H1 (cell line): ENCODE measurements around the gene GEMIN2. TPM values are rescaled to one million over a fixed set of nuclear protein-coding genes. Genes with fewer than 3 reads are reported as not detected.

Experiments used
- CTCF ChIA-PET: fragments of 300-600 bp; sonication (Branson Sonifier 250); formaldehyde crosslinking; loops from one replicate; lab custom pipeline; 2021; ENCODE audit not compliant: partially characterized antibody; lab: Charles Lee
- POLR2A ChIA-PET: fragments of 300-600 bp; sonication (Branson Sonifier 250); formaldehyde crosslinking; loops from one replicate; lab custom pipeline; 2021; ENCODE audit warnings: inconsistent platforms; ENCODE audit not compliant: partially characterized antibody; lab: Charles Lee
- DNase-seq, 2 experiments: peaks; one replicate each; pipeline versions ENCODE4 v3.0.0 to v3.0.0-alpha.2; 2010 to 2022; ENCODE audit warnings: low spot score in 2 of 2, low read depth in 1 of 2, mixed read lengths in 1 of 2
- FAIRE-seq: peaks from 2 replicates; lab custom pipeline; 2011; peaks lifted over from hg19 to GRCh38; lab: Jason Lieb, UNC
- H2AFZ ChIP-seq: 2 replicates; pipeline ENCODE4 v1.8.1; 2012; ENCODE audit warnings: low read length, inconsistent platforms
- H2AK5ac ChIP-seq: 2 replicates; pipeline ENCODE4 v1.6.1; 2013; ENCODE audit warnings: low read depth, low read length
- H2BK120ac ChIP-seq: replicated peaks from 2 replicates; pipeline ENCODE3; 2013; ENCODE audit warnings: low read depth, low read length, inconsistent platforms
- H2BK12ac ChIP-seq: 2 replicates; pipeline ENCODE4 v1.6.1; 2013; ENCODE audit warnings: low read depth, low read length
- H2BK15ac ChIP-seq: 2 replicates; pipeline ENCODE4 v1.6.1; 2013; ENCODE audit warnings: low read length
- H2BK20ac ChIP-seq: 2 replicates; pipeline ENCODE4 v1.6.1; 2013; ENCODE audit warnings: low read length
- H2BK5ac ChIP-seq: 2 replicates; pipeline ENCODE4 v1.6.1; 2013; ENCODE audit warnings: low read depth, low read length
- H3K14ac ChIP-seq: 2 replicates; pipeline ENCODE4 v1.6.1; 2013; ENCODE audit warnings: inconsistent platforms; ENCODE audit not compliant: insufficient read length
- H3K18ac ChIP-seq: 2 replicates; pipeline ENCODE4 v1.6.1; 2013; ENCODE audit warnings: low read length; ENCODE audit errors: extremely low read depth
- H3K23ac ChIP-seq: 2 replicates; pipeline ENCODE4 v1.6.1; 2013; ENCODE audit warnings: inconsistent platforms; ENCODE audit not compliant: insufficient read length
- H3K23me2 ChIP-seq: 2 replicates; pipeline ENCODE4 v1.6.1; 2013; ENCODE audit warnings: low read depth, low read length
- H3K27ac ChIP-seq: 2 replicates; pipeline ENCODE4 v1.6.1; 2011; ENCODE audit warnings: low read depth, low read length, inconsistent platforms
- H3K27me3 ChIP-seq, 4 experiments: replicated peaks in 1 of 4; 1 replicate in 1 of 4; 2 replicates in 3 of 4; pipeline versions ENCODE4 v1.6.1 to v1.8.1; 2011 to 2013; ENCODE audit warnings: low read length in 3 of 4, mild to moderate bottlenecking in 3 of 4, inconsistent platforms in 2 of 4, mixed read lengths in 2 of 4, moderate library complexity in 1 of 4; ENCODE audit not compliant: control insufficient read depth in 3 of 4, insufficient read depth in 3 of 4; ENCODE audit errors: extremely low read depth in 1 of 4
- H3K36me3 ChIP-seq, 4 experiments: 2 replicates each; pipeline versions ENCODE4 v1.6.1 to v1.8.1; 2011 to 2013; ENCODE audit warnings: mild to moderate bottlenecking in 4 of 4, low read length in 3 of 4, moderate library complexity in 2 of 4, control low read depth in 1 of 4, inconsistent platforms in 1 of 4; ENCODE audit not compliant: insufficient read depth in 4 of 4, control insufficient read depth in 2 of 4
- H3K4ac ChIP-seq: replicated peaks from 2 replicates; pipeline ENCODE3; 2013; ENCODE audit warnings: low read length, low read depth, mixed read lengths, inconsistent platforms; ENCODE audit not compliant: insufficient read length
- H3K4me1 ChIP-seq, 4 experiments: replicated peaks in 1 of 4; 1 replicate in 1 of 4; 2 replicates in 3 of 4; pipeline versions ENCODE4 v1.6.1 to v1.8.1; 2011 to 2013; ENCODE audit warnings: low read length in 3 of 4, inconsistent platforms in 2 of 4, mixed read lengths in 1 of 4; ENCODE audit not compliant: insufficient read depth in 4 of 4, control insufficient read depth in 3 of 4
- H3K4me2 ChIP-seq, 2 experiments: 2 replicates each; pipeline versions ENCODE4 v1.6.1 to v1.8.1; 2011 to 2013; ENCODE audit warnings: low read depth in 2 of 2, low read length in 2 of 2, control low read depth in 1 of 2, inconsistent platforms in 1 of 2, mild to moderate bottlenecking in 1 of 2; ENCODE audit not compliant: insufficient read depth in 1 of 2
- H3K4me3 ChIP-seq, 4 experiments: fragments of 200-600, 300-600 bp in 1 of 4; sonication (generic), shearing (Covaris generic), sonication (Bioruptor Twin) in 1 of 4; 2 replicates each; pipeline versions ENCODE4 v1.5.1 to v1.8.1; 2011 to 2016; ENCODE audit warnings: low read length in 4 of 4, low read depth in 3 of 4, control low read depth in 2 of 4, inconsistent platforms in 2 of 4, mild to moderate bottlenecking in 2 of 4, mixed read lengths in 1 of 4, moderate library complexity in 1 of 4; ENCODE audit not compliant: insufficient read depth in 2 of 4; ENCODE audit errors: extremely low read depth in 1 of 4
- H3K56ac ChIP-seq: replicated peaks from 2 replicates; pipeline ENCODE3; 2013; ENCODE audit warnings: low read depth, mild to moderate bottlenecking, mixed read lengths, low read length, inconsistent platforms; ENCODE audit not compliant: insufficient read length
- H3K79me1 ChIP-seq: 2 replicates; pipeline ENCODE4 v1.6.1; 2013; ENCODE audit warnings: low read depth, low read length, control low read depth
- H3K79me2 ChIP-seq, 2 experiments: 2 replicates each; pipeline versions ENCODE4 v1.6.1 to v1.8.1; 2012 to 2013; ENCODE audit warnings: low read length in 2 of 2, mild to moderate bottlenecking in 2 of 2, inconsistent platforms in 1 of 2; ENCODE audit not compliant: insufficient read depth in 2 of 2, control insufficient read depth in 1 of 2
- H3K9ac ChIP-seq, 4 experiments: replicated peaks in 1 of 4; 1 replicate in 1 of 4; 2 replicates in 3 of 4; pipeline versions ENCODE4 v1.6.1 to v1.8.1; 2011 to 2013; ENCODE audit warnings: low read depth in 3 of 4, low read length in 3 of 4, control low read depth in 2 of 4, mild to moderate bottlenecking in 2 of 4, moderate library complexity in 2 of 4, inconsistent platforms in 1 of 4; ENCODE audit errors: extremely low read depth in 1 of 4
- H3K9me3 ChIP-seq, 2 experiments: 2 replicates each; pipeline versions ENCODE4 v1.6.1 to v1.8.1; 2012 to 2013; ENCODE audit warnings: mild to moderate bottlenecking in 2 of 2, moderate library complexity in 2 of 2, control low read depth in 1 of 2, inconsistent platforms in 1 of 2, low read depth in 1 of 2, low read length in 1 of 2, mixed read lengths in 1 of 2; ENCODE audit not compliant: insufficient read depth in 2 of 2
- H4K20me1 ChIP-seq, 2 experiments: replicated peaks in 1 of 2; 2 replicates each; pipeline versions ENCODE3 to v1.8.1; 2011 to 2013; ENCODE audit warnings: inconsistent platforms in 2 of 2, low read length in 2 of 2, mild to moderate bottlenecking in 1 of 2; ENCODE audit not compliant: insufficient read depth in 2 of 2, control insufficient read depth in 1 of 2
- H4K5ac ChIP-seq: 2 replicates; pipeline ENCODE4 v1.6.1; 2013; ENCODE audit warnings: low read length, low read depth, mixed read lengths, inconsistent platforms; ENCODE audit not compliant: insufficient read length
- H4K8ac ChIP-seq: 2 replicates; pipeline ENCODE4 v1.8.0; 2013; ENCODE audit warnings: mild to moderate bottlenecking, moderate library complexity, low read length, inconsistent platforms; ENCODE audit not compliant: insufficient read depth; ENCODE audit errors: extremely low read depth
- H4K91ac ChIP-seq: replicated peaks from 2 replicates; pipeline ENCODE3; 2013; ENCODE audit warnings: low read length, mixed read lengths, inconsistent platforms; ENCODE audit not compliant: insufficient read length
- E2F6 ChIP-seq: IDR thresholded peaks from 2 replicates; pipeline ENCODE4 v1.6.1; 2012; ENCODE audit warnings: inconsistent platforms
- HDAC2 ChIP-seq, 2 experiments: fragments of 300-600 bp in 1 of 2; sonication (generic) in 1 of 2; IDR thresholded peaks; 2 replicates each; pipeline ENCODE4 v1.6.1; 2011 to 2012; ENCODE audit warnings: low read depth in 2 of 2, low read length in 2 of 2, mild to moderate bottlenecking in 2 of 2, moderate library complexity in 2 of 2, borderline replicate concordance in 1 of 2, inconsistent platforms in 1 of 2
- NANOG ChIP-seq: IDR thresholded peaks from 2 replicates; pipeline ENCODE4 v1.6.1; 2011; ENCODE audit warnings: low read length, low read depth, mild to moderate bottlenecking, inconsistent platforms; ENCODE audit not compliant: insufficient read depth, poor library complexity, severe bottlenecking
- NRF1 ChIP-seq: IDR thresholded peaks from 2 replicates; pipeline ENCODE4 v1.6.1; 2011; ENCODE audit warnings: mild to moderate bottlenecking, low read depth, low read length, improper control_type of control experiment
- POLR2A ChIP-seq, 2 experiments: IDR thresholded peaks; 1 replicate in 1 of 2; 2 replicates in 1 of 2; pipeline ENCODE4 v1.6.1; 2011; ENCODE audit warnings: low read depth in 2 of 2, low read length in 2 of 2, mild to moderate bottlenecking in 2 of 2; ENCODE audit errors: control extremely low read depth in 1 of 2
- SAP30 ChIP-seq: fragments of 300-600 bp; sonication (generic); IDR thresholded peaks from 2 replicates; pipeline ENCODE4 v1.7.1; 2012; ENCODE audit warnings: low read length, moderate library complexity, mild to moderate bottlenecking, inconsistent platforms; ENCODE audit not compliant: insufficient read depth, insufficient replicate concordance
- SIRT6 ChIP-seq: IDR thresholded peaks from one replicate; pipeline ENCODE4 v1.7.1; 2012; ENCODE audit warnings: low read length, inconsistent platforms
- SRF ChIP-seq: IDR thresholded peaks from 2 replicates; pipeline ENCODE4 v1.6.1; 2011; ENCODE audit warnings: mild to moderate bottlenecking, low read depth, low read length, moderate library complexity
- TAF1 ChIP-seq: IDR thresholded peaks from 2 replicates; pipeline ENCODE4 v1.6.1; 2011; ENCODE audit warnings: mild to moderate bottlenecking, low read depth, low read length
- WGBS, 2 experiments: shearing (Covaris generic) in 1 of 2; methylation state at CpG; one replicate each; pipeline versions ENCODE4 v1.1.6 to v1.1.7; 2013 to 2015; ENCODE audit warnings: low lambda C conversion rate in 2 of 2, mixed read lengths in 2 of 2, inconsistent platforms in 1 of 2, low coverage in 1 of 2, missing lambda C conversion rate in 1 of 2; ENCODE audit not compliant: insufficient replicate concordance in 2 of 2, insufficient coverage in 1 of 2, insufficient read length in 1 of 2; ENCODE audit errors: extremely low coverage in 1 of 2, missing lambda C conversion rate in 1 of 2; 5-methylcytosine and 5-hydroxymethylcytosine counted together
- polyA plus RNA-seq, 7 experiments: library from polyadenylated mRNA; depleted of rRNA in 3 of 7; stranded (reverse) in 5 of 7; unstranded in 2 of 7; fragments of >200 nt in 5 of 7; fragments of 200-250 nt in 2 of 7; gene quantifications; 1 replicate in 5 of 7; 2 replicates in 1 of 7; 4 replicates in 1 of 7; pipeline versions ENCODE4 v1.2.1 to v1.2.3, GENCODE V29; 2011 to 2013; ENCODE audit warnings: missing spikeins in 2 of 7, mixed read lengths in 2 of 7
- total RNA-seq: library from RNA; stranded (reverse); fragmentation: NEBNext Ultra II Directional; extraction: Animal tissue kit (Norgen Biotek cat#: 25700); gene quantifications from 2 replicates; pipeline ENCODE4 v1.2.1, GENCODE V29; 2021

Gene GEMIN2
- total and polyA plus RNA-seq, 2 of the 8 experiments (the other 6 are each of a cell fraction or from before 2014, with no cell fraction given): 29.1 to 30.8 TPM

- POLR2A ChIA-PET: interaction anchor here (1.3 to 1.6 kb wide), 3 partner anchors 10 to 13 kb away, joined by 3 to 5 read pairs (median 3); no protein-coding TSS in a partner anchor
Measured at GRCh38 chr14:39168591-39168990, 54.5 kb downstream of the GEMIN2 start.

More at GRCh38 chr14:39168591-39168990, 54.5 kb downstream of the GEMIN2 start:
- H3K27me3 ChIP-seq: no peaks in the 10 kb centered on the region
- CTCF ChIA-PET: interaction anchor here (1.0 kb wide), 1 partner anchor 55 kb away, joined by 3 read pairs; the partner anchor contains the start of gene GEMIN2
- no peak overlapping the region for H2AK5ac ChIP-seq
- DNase-seq (no peak), FAIRE-seq (no peak)
- no peak overlapping the region for H3K9ac ChIP-seq
- no peak overlapping the region for H4K91ac ChIP-seq
- WGBS, 2 experiments: 91 to 100% methylated on average over 2 to 4 of the region's 4 CpGs
- H2BK20ac ChIP-seq: no peak overlapping the region
- no peak overlapping the region for H3K56ac ChIP-seq
- H3K14ac ChIP-seq: no peak overlapping the region
- H2BK15ac ChIP-seq: no peak overlapping the region
- no peak overlapping the region for H2BK5ac ChIP-seq
- H4K20me1 ChIP-seq: no peaks in the 10 kb centered on the region
- H3K23me2 ChIP-seq: peaks cover 4% of the 10 kb centered on the region; the same call in 1 of the 2 replicates
- H3K4me1 ChIP-seq: peaks cover 3 to 6% (median 5%) of the 10 kb centered on the region in 4 experiments; a peak in 6 of 7 replicates
- H3K4me3 ChIP-seq: peak overlapping the region in 1 of 4 experiments; percentile 81; a peak in 2 of 8 replicates
- H2BK12ac ChIP-seq: no peak overlapping the region
- H3K23ac ChIP-seq: no peak overlapping the region
- H3K36me3 ChIP-seq: no peaks in the 10 kb centered on the region
- no peak for TF ChIP-seq HDAC2 (IDR thresholded peaks at IDR 0.05; ENCODE audit: borderline replicate concordance in 1 of 2, low read depth in 2 of 2, low read length in 2 of 2)
- no peak for TF ChIP-seq SAP30
- no peak for TF ChIP-seq NRF1
- no peak for TF ChIP-seq E2F6
- TF ChIP-seq NANOG: no peak
- no peak for TF ChIP-seq SRF
- TF ChIP-seq POLR2A (IDR thresholded peaks at IDR 0.05; ENCODE audit: control extremely low read depth in 1 of 2, low read depth in 2 of 2, low read length in 2 of 2): no peak
- TF ChIP-seq TAF1: no peak
- no peak for TF ChIP-seq SIRT6
- TF ChIP-seq, all 59 proteins: peak for 0
- Histone ChIP-seq H3K4me2 (peak overlapping the region in 1 of 2 experiments; percentile 82; a peak in 2 of 4 replicates), H3K79me2 (peaks cover 0 to 27% of the 10 kb centered on the region in 2 experiments; a peak in 2 of 4 replicates), H3K18ac (no peak overlapping the region), H4K5ac (no peak overlapping the region), H3K9me3 (no peaks in the 10 kb centered on the region), H4K8ac (no peak overlapping the region), H2BK120ac (no peak overlapping the region), H3K27ac (no peak overlapping the region), H3K79me1 (peaks cover 5% of the 10 kb centered on the region; the same call in 1 of the 2 replicates), H3K4ac (no peak overlapping the region), H2AFZ (no peak overlapping the region)
